ENCODE data around the gene CYP2E1.

DNA sequence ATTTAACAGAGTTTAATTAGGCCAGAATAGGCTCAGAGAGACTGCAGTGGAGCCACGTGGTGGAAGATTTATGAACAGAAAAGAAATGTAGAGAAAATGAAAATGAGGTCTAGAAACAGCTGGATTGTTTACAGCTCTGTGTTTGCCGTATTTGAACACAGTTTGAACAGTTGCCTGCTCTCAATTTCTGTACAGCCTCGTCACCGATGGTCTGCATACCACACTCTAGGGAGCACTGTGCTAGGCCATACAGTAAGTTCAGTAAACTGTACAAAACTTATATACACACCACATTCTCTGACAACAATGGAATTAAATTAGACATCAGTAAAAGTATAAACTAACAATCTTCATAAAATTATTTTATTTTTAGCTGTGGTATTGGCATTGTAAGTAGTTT lies 11.1 kb upstream of the CYP2E1 start:
- no peak for TF ChIP-seq KDM5B (CRISPR knock-in tag; IDR thresholded peaks at IDR 0.05; ENCODE audit: borderline replicate concordance)
- TF ChIP-seq ZFP36 (IDR thresholded peaks at IDR 0.05; ENCODE audit: borderline replicate concordance, low read depth, low read length, partially characterized antibody), result no peak
- TF ChIP-seq, protein P1, sequence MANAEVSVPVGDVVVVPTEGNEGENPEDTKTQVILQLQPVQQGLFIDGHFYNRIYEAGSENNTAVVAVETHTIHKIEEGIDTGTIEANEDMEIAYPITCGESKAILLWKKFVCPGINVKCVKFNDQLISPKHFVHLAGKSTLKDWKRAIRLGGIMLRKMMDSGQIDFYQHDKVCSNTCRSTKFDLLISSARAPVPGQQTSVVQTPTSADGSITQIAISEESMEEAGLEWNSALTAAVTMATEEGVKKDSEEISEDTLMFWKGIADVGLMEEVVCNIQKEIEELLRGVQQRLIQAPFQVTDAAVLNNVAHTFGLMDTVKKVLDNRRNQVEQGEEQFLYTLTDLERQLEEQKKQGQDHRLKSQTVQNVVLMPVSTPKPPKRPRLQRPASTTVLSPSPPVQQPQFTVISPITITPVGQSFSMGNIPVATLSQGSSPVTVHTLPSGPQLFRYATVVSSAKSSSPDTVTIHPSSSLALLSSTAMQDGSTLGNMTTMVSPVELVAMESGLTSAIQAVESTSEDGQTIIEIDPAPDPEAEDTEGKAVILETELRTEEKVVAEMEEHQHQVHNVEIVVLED (CRISPR knock-in tag; IDR thresholded peaks at IDR 0.05; ENCODE audit: borderline replicate concordance), result no peak
- no peak for TF ChIP-seq ZFX (CRISPR knock-in tag; IDR thresholded peaks at IDR 0.05; ENCODE audit: low read depth)
- TF ChIP-seq STAT5B (CRISPR knock-in tag; IDR thresholded peaks at IDR 0.05), result no peak
- TF ChIP-seq MYC (CRISPR knock-in tag; IDR thresholded peaks at IDR 0.05; ENCODE audit: borderline replicate concordance), result no peak
